ENCODE measurements around the gene H19. TPM values are rescaled to one million over a fixed set of nuclear protein-coding genes. Genes with fewer than 3 reads are reported as not detected.

H19 gene
- total and polyA plus RNA-seq, 2 of the 8 experiments (the other 6 are each of a cell fraction or from before 2014, with no cell fraction given), result 5.2 to 10.0 TPM

DNA sequence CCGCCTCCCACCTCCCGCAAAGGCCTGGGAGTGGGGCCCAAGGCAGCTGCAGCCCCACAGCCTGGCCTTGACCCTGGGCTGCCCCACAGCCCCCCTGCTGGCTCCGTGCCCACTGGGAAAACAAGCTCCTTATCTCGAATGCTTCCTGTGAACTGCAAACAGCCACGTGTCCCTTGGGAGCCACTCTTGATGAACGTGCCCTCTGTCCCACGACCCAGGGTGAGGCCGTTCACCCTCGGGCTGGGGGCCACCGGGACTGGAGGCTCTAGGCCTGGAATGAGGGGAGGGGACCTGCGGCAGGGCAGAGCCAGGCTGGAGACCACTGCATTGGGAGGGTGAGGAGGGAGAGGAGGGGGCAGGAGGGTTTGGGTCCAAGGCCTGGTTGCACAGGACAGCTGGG is 9.5 kb downstream of the H19 start (continued):
- TF ChIP-seq, protein P1, sequence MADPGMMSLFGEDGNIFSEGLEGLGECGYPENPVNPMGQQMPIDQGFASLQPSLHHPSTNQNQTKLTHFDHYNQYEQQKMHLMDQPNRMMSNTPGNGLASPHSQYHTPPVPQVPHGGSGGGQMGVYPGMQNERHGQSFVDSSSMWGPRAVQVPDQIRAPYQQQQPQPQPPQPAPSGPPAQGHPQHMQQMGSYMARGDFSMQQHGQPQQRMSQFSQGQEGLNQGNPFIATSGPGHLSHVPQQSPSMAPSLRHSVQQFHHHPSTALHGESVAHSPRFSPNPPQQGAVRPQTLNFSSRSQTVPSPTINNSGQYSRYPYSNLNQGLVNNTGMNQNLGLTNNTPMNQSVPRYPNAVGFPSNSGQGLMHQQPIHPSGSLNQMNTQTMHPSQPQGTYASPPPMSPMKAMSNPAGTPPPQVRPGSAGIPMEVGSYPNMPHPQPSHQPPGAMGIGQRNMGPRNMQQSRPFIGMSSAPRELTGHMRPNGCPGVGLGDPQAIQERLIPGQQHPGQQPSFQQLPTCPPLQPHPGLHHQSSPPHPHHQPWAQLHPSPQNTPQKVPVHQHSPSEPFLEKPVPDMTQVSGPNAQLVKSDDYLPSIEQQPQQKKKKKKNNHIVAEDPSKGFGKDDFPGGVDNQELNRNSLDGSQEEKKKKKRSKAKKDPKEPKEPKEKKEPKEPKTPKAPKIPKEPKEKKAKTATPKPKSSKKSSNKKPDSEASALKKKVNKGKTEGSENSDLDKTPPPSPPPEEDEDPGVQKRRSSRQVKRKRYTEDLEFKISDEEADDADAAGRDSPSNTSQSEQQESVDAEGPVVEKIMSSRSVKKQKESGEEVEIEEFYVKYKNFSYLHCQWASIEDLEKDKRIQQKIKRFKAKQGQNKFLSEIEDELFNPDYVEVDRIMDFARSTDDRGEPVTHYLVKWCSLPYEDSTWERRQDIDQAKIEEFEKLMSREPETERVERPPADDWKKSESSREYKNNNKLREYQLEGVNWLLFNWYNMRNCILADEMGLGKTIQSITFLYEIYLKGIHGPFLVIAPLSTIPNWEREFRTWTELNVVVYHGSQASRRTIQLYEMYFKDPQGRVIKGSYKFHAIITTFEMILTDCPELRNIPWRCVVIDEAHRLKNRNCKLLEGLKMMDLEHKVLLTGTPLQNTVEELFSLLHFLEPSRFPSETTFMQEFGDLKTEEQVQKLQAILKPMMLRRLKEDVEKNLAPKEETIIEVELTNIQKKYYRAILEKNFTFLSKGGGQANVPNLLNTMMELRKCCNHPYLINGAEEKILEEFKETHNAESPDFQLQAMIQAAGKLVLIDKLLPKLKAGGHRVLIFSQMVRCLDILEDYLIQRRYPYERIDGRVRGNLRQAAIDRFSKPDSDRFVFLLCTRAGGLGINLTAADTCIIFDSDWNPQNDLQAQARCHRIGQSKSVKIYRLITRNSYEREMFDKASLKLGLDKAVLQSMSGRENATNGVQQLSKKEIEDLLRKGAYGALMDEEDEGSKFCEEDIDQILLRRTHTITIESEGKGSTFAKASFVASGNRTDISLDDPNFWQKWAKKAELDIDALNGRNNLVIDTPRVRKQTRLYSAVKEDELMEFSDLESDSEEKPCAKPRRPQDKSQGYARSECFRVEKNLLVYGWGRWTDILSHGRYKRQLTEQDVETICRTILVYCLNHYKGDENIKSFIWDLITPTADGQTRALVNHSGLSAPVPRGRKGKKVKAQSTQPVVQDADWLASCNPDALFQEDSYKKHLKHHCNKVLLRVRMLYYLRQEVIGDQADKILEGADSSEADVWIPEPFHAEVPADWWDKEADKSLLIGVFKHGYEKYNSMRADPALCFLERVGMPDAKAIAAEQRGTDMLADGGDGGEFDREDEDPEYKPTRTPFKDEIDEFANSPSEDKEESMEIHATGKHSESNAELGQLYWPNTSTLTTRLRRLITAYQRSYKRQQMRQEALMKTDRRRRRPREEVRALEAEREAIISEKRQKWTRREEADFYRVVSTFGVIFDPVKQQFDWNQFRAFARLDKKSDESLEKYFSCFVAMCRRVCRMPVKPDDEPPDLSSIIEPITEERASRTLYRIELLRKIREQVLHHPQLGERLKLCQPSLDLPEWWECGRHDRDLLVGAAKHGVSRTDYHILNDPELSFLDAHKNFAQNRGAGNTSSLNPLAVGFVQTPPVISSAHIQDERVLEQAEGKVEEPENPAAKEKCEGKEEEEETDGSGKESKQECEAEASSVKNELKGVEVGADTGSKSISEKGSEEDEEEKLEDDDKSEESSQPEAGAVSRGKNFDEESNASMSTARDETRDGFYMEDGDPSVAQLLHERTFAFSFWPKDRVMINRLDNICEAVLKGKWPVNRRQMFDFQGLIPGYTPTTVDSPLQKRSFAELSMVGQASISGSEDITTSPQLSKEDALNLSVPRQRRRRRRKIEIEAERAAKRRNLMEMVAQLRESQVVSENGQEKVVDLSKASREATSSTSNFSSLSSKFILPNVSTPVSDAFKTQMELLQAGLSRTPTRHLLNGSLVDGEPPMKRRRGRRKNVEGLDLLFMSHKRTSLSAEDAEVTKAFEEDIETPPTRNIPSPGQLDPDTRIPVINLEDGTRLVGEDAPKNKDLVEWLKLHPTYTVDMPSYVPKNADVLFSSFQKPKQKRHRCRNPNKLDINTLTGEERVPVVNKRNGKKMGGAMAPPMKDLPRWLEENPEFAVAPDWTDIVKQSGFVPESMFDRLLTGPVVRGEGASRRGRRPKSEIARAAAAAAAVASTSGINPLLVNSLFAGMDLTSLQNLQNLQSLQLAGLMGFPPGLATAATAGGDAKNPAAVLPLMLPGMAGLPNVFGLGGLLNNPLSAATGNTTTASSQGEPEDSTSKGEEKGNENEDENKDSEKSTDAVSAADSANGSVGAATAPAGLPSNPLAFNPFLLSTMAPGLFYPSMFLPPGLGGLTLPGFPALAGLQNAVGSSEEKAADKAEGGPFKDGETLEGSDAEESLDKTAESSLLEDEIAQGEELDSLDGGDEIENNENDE (IDR thresholded peaks at IDR 0.05; ENCODE audit: insufficient replicate concordance, low read length), result no peak
- TF ChIP-seq RAD21 (IDR thresholded peaks at IDR 0.05 in 1 of 2, conservative IDR thresholded peaks at IDR 0.05 in 1 of 2; ENCODE audit: low read depth in 2 of 2, low read length in 2 of 2), result no peak
- TF ChIP-seq EGR1 (IDR thresholded peaks at IDR 0.05; ENCODE audit: borderline replicate concordance, low read depth, low read length), result no peak
- TF ChIP-seq RFX5 (IDR thresholded peaks at IDR 0.05; ENCODE audit: borderline replicate concordance, low read depth, low read length), result no peak
- no peak for TF ChIP-seq EP300 (IDR thresholded peaks at IDR 0.05; ENCODE audit: borderline replicate concordance in 1 of 2, low read depth in 2 of 2, low read length in 2 of 2)
- TF ChIP-seq TBP (IDR thresholded peaks at IDR 0.05; ENCODE audit: low read depth, low read length), result no peak
- no peak for TF ChIP-seq BRCA1 (IDR thresholded peaks at IDR 0.05; ENCODE audit: low read depth, low read length)
- no peak for TF ChIP-seq POU5F1 (IDR thresholded peaks at IDR 0.05; ENCODE audit: low read depth, low read length)
- no peak for TF ChIP-seq CHD1 (IDR thresholded peaks at IDR 0.05; ENCODE audit: low read depth, low read length)
- no peak for TF ChIP-seq CREB1 (IDR thresholded peaks at IDR 0.05)
- TF ChIP-seq CBX8 (IDR thresholded peaks at IDR 0.05; ENCODE audit: borderline replicate concordance, low read depth, low read length), result no peak
- no peak for TF ChIP-seq NRF1 (IDR thresholded peaks at IDR 0.05; ENCODE audit: low read depth, low read length)
